ENCODE results near the gene HNF4A. TPM values are rescaled to one million over a fixed set of nuclear protein-coding genes. Genes with fewer than 3 reads are reported as not detected.

The HNF4A gene
- total RNA-seq, 1 donor from 2014 or later, result 0.09 TPM

DNA sequence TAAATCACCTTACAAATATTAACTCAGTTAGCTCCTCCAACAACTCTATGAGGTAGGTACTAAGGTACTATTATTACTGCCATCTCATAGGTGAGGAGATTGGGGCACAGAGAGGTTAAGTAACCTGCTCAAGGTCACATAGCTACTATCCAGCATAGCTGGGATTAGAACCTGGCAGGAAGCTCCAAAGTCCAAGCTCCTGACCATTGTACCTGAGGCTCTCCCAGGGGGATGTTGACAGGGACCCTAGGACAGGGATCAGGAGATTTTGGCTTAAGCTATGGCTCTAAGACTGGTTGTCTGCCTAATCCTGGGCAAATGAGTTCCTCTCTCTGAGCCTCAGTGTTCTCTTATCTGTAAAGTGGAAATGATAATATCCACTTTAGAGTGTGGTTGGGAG lies 59.3 kb downstream of the HNF4A start:
- Mint-ChIP-seq H3K27ac (no peak overlapping the region), H3K9me3 (no peaks in the 10 kb centered on the region), H3K36me3 (no peaks in the 10 kb centered on the region), H3K4me1 (no peaks in the 10 kb centered on the region), H3K27me3 (ENCODE audit: low read depth) (peaks cover 15% of the 10 kb centered on the region), H3K4me3 (no peak overlapping the region)
- TF ChIP-seq, protein P1, sequence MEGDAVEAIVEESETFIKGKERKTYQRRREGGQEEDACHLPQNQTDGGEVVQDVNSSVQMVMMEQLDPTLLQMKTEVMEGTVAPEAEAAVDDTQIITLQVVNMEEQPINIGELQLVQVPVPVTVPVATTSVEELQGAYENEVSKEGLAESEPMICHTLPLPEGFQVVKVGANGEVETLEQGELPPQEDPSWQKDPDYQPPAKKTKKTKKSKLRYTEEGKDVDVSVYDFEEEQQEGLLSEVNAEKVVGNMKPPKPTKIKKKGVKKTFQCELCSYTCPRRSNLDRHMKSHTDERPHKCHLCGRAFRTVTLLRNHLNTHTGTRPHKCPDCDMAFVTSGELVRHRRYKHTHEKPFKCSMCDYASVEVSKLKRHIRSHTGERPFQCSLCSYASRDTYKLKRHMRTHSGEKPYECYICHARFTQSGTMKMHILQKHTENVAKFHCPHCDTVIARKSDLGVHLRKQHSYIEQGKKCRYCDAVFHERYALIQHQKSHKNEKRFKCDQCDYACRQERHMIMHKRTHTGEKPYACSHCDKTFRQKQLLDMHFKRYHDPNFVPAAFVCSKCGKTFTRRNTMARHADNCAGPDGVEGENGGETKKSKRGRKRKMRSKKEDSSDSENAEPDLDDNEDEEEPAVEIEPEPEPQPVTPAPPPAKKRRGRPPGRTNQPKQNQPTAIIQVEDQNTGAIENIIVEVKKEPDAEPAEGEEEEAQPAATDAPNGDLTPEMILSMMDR (IDR thresholded peaks at IDR 0.05; ENCODE audit: unreplicated experiment), result no peak
- DNase-seq (ENCODE audit: low spot score in 2 of 2, unreplicated experiment in 2 of 2), result no peak

DNA sequence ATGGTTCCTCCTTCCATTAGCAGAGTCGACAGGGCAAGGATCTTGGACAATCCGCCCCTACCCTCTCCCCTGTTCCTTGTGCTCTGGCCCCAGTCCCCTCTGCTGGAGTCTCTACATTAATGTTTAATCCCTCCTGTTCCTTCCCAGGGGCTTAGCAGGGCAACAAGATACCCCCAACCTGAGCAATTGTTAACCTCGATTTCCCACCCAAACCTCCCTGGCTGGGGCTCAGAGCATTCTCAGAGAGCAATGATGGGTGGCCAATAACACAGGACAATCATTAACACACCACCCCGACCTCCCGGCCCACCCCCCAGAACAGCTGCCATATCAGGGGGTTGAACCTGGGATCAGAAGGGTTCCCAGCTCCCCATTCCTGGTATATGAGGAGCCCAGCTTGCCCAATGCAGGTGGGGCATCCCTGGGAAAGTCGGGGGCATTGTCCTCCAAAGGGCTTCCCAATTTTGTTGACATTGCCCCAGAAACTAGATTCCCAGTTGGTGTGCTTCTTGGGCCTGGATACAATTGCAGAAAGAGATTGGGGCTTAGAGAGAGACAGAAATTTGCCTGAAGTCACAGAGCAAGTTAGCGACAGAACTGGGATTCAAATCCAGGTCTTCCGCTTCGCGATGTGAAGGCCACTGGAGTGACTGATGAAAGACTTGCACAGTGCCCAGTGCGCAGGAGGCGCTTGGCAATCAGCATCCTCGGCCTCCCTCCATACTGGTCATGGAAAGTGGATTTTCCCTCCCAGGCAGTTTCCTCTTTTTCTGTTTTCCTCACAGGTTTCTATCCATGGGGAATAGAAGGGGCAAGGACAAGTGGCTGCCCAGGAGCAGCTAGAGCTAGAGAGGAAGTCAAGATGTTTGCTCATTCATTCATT lies 60.6 kb downstream of the HNF4A start:
- H3K36me3 Mint-ChIP-seq, result no peaks in the 10 kb centered on the region
- H3K4me1 Mint-ChIP-seq, result no peaks in the 10 kb centered on the region
- no peak overlapping the region for H3K27ac Mint-ChIP-seq
- H3K27me3 Mint-ChIP-seq (ENCODE audit: low read depth), result peaks cover 21% of the 10 kb centered on the region
- no peak for DNase-seq (ENCODE audit: low spot score in 2 of 2, unreplicated experiment in 2 of 2)
- no peaks in the 10 kb centered on the region for H3K9me3 Mint-ChIP-seq
- no peak overlapping the region for H3K4me3 Mint-ChIP-seq
- TF ChIP-seq, protein P1 (IDR thresholded peaks at IDR 0.05; ENCODE audit: unreplicated experiment), result no peak

DNA sequence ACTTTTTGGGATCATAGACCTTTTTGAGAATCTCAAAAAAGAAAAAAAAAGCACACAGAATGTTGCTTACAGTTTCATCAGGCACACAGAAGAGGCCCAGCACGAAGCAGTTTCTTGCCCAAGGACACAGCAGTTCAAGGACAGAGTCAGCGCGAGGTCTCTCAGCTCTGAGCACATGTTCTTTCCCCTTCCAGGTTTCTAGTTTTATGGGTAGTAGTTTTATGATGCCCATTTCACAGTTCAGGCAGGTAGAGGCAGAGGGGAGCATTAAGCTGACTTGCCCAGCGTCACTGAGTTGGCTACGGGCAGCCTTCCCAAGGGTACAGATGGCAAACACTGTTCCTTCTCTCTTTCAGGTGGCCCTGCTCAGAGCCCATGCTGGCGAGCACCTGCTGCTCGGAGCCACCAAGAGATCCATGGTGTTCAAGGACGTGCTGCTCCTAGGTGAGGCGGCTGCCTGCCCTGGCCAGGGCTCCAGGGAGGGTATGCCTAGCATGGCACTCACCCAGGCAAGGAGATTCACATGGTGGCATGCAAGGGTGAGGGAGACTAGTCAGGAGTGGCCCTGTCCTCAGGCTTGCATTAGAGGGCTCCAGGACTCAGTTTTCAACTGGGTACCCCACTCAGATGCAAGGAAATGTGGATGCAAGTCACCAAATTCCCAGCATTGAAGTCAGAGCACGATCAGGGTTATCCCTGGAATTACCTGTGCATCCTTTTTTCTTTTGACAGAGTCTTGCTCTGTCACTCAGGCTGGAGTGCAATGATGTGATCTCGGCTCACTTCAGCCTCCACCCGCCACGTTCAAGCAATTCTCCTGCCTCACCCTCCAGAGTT lies 62.8 kb downstream of the HNF4A start:
- Mint-ChIP-seq H3K9me3 (no peaks in the 10 kb centered on the region), H3K4me3 (no peak overlapping the region), H3K27me3 (ENCODE audit: low read depth) (peaks cover 22% of the 10 kb centered on the region), H3K36me3 (no peaks in the 10 kb centered on the region), H3K4me1 (no peaks in the 10 kb centered on the region), H3K27ac (no peak overlapping the region)
- no peak for DNase-seq (ENCODE audit: low spot score in 2 of 2, unreplicated experiment in 2 of 2)
- TF ChIP-seq, protein P1 (IDR thresholded peaks at IDR 0.05; ENCODE audit: unreplicated experiment), result no peak

DNA sequence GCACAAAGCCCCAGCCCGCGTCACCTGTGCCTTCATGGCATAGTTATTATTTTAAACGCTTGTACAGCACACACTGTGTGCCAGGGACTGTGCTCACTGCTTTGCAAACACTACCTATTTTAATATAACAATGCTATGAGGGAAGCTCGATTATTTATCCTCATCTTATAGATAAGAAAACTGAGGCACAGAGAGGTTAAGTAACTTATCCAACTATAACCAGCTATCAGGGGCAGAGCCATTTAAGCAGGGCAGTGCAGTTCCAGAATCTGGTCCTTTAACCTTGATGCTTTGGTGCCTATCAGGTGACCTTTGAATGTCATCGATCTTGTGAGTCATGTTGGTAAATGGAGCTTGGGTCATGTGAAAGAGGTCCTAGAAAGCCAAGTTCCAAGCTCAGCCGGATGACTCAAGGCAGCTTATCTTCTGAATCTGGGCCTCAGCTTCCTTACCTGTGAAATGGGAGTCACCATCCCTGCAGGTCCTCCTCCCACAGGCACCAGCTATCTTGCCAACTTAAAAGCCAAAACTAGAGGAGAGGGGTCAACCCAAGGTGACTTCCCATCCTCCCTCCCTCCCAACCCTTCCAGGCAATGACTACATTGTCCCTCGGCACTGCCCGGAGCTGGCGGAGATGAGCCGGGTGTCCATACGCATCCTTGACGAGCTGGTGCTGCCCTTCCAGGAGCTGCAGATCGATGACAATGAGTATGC lies 63.8 kb downstream of the HNF4A start:
- H3K4me3 Mint-ChIP-seq, result no peak overlapping the region
- H3K27ac Mint-ChIP-seq, result no peak overlapping the region
- DNase-seq (ENCODE audit: low spot score in 2 of 2, unreplicated experiment in 2 of 2), result no peak
- no peaks in the 10 kb centered on the region for H3K36me3 Mint-ChIP-seq
- peaks cover 26% of the 10 kb centered on the region for H3K27me3 Mint-ChIP-seq (ENCODE audit: low read depth)
- no peaks in the 10 kb centered on the region for H3K4me1 Mint-ChIP-seq
- TF ChIP-seq, protein P1 (IDR thresholded peaks at IDR 0.05; ENCODE audit: unreplicated experiment), result no peak
- no peaks in the 10 kb centered on the region for H3K9me3 Mint-ChIP-seq

DNA sequence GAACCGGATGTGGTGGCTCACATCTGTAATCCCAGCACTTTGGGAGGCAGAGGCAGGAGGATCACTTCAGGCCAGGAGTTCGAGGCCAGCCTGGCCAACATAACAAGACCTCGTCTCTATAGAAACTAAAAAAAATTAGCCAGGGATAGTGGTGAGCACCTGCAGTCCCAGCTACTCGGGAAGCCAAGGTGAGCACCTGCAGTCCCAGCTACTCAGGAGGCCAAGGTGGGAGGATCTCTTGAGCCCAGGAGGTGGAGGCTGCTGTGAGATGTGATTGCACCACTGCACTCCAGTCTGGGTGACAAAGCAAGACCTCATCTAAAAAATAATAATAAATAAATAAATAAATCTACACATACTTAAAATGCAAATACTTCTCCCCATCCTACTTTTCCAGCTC lies 65.0 kb downstream of the HNF4A start:
- no peak overlapping the region for H3K27ac Mint-ChIP-seq
- no peaks in the 10 kb centered on the region for H3K4me1 Mint-ChIP-seq
- peaks cover 21% of the 10 kb centered on the region for H3K27me3 Mint-ChIP-seq (ENCODE audit: low read depth)
- no peaks in the 10 kb centered on the region for H3K9me3 Mint-ChIP-seq
- DNase-seq (ENCODE audit: low spot score in 2 of 2, unreplicated experiment in 2 of 2), result no peak
- TF ChIP-seq, protein P1 (IDR thresholded peaks at IDR 0.05; ENCODE audit: unreplicated experiment), result no peak
- no peaks in the 10 kb centered on the region for H3K36me3 Mint-ChIP-seq
- no peak overlapping the region for H3K4me3 Mint-ChIP-seq

Data from mesothelial cell of epicardium (in vitro differentiated cells).